GM18526 (cell line): Measurements from ENCODE around the gene FAM236B.
"Not testable (repeated sequence)": the region's sequence is repeated elsewhere in the genome, so short reads cannot be mapped to it uniquely, and the experiment has no call there.

Source experiments
- POLR2A ChIP-seq: IDR thresholded peaks from 3 replicates; pipeline ENCODE4 v1.6.1; 2011; ENCODE audit not compliant: insufficient read length; ENCODE audit errors: extremely low read depth

Gene FAM236B

DNA sequence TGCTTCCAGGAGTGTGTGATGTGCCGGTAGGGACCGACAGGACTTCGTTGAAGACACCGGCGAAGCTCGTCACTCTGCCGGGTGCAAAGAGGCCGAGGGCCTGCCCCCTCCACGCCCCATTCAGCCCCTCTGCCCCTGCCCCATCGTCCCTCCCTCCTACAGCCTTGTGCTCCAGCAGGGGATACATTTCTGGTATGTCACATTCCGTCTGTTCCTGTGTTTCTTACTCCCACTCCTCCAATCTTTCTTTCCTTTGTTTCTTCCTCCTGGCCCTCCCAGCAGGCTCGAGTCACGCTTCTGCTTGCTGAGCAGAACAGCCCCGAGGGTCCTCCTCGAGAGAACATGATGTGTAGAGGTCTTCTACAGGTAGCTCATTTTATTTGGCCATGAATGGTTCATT, at the start of gene FAM236B:
TSS of gene FAM236B (minus strand) at position 101 of the 400 bp plus-strand sequence. CDS start at position 1, 100 bp downstream.
- TF ChIP-seq POLR2A: not testable (repeated sequence)

GRCh38 chrX:72808110-72808509, 25.6 kb upstream of the FAM236B start, which contains the start of gene FAM236D:
TSS of gene FAM236D (minus strand) at chrX:72808210. CDS start at chrX:72808110, 100 bp downstream.
- TF ChIP-seq POLR2A: not testable (repeated sequence)

GRCh38 chrX:72776653-72777466, 5.6 kb downstream of the FAM236B start, which contains the start of gene DMRTC1B:
TSS of gene DMRTC1B (plus strand) at chrX:72776890. CDS start at chrX:72845136, 68,246 bp downstream.
- not testable (repeated sequence) for TF ChIP-seq POLR2A

GRCh38 chrX:72735561-72735960, 46.9 kb downstream of the FAM236B start:
- no peak for TF ChIP-seq POLR2A
